HepG2 (cell line): ENCODE measurements around the gene SYMPK. TPM values are rescaled to one million over a fixed set of nuclear protein-coding genes. Genes with fewer than 3 reads are reported as not detected.

ENCODE experiments used
- AHR ChIP-seq: IDR thresholded peaks from 2 replicates; pipeline ENCODE4 v1.6.1; 2018; ENCODE audit warnings: missing genetic modification reagents, missing compliant biosample characterization
- ARID5B ChIP-seq: IDR thresholded peaks from 2 replicates; pipeline ENCODE4 v1.4.0; 2020; ENCODE audit warnings: mild to moderate bottlenecking, missing genetic modification reagents
- BHLHE40 ChIP-seq: IDR thresholded peaks from 2 replicates; pipeline ENCODE4 v1.6.1; 2011; ENCODE audit warnings: low read length, improper control_type of control experiment
- CEBPB ChIP-seq: IDR thresholded peaks from 2 replicates; pipeline ENCODE4 v1.6.1; 2011; ENCODE audit warnings: low read depth, low read length, improper control_type of control experiment, borderline replicate concordance
- CENPBD1 ChIP-seq: sonication (generic); formaldehyde crosslinking; IDR thresholded peaks from 2 replicates; pipeline ENCODE4 v1.8.0; 2022; ENCODE audit warnings: missing genetic modification reagents, low read depth, mild to moderate bottlenecking, borderline replicate concordance
- DDIT3 ChIP-seq: sonication (generic); formaldehyde crosslinking; IDR thresholded peaks from 2 replicates; pipeline ENCODE4 v1.4.0; 2020; ENCODE audit warnings: mild to moderate bottlenecking, missing genetic modification reagents
- ELF1 ChIP-seq: sonication (generic); formaldehyde crosslinking; IDR thresholded peaks from 2 replicates; pipeline ENCODE4 v1.4.0; 2020; ENCODE audit warnings: missing genetic modification reagents
- GFI1 ChIP-seq: sonication (generic); formaldehyde crosslinking; IDR thresholded peaks from 2 replicates; pipeline ENCODE4 v1.5.0; 2020; ENCODE audit warnings: missing genetic modification reagents, mild to moderate bottlenecking, borderline replicate concordance
- HMGA1 ChIP-seq: sonication (generic); formaldehyde crosslinking; conservative IDR thresholded peaks from 2 replicates; pipeline ENCODE4 v1.4.0; 2020; ENCODE audit warnings: missing genetic modification reagents
- KLF12 ChIP-seq: sonication (generic); formaldehyde crosslinking; IDR thresholded peaks from 2 replicates; pipeline ENCODE4 v1.4.0; 2020; ENCODE audit warnings: missing genetic modification reagents, borderline replicate concordance
- KLF9 ChIP-seq: IDR thresholded peaks from 2 replicates; pipeline ENCODE4 v1.6.1; 2016; ENCODE audit warnings: low read depth
- MEIS1 ChIP-seq: sonication (generic); formaldehyde crosslinking; IDR thresholded peaks from 2 replicates; pipeline ENCODE4 v1.9.0; 2021; ENCODE audit warnings: mild to moderate bottlenecking, missing genetic modification reagents, moderate library complexity, borderline replicate concordance
- NR1H2 ChIP-seq: sonication (generic); formaldehyde crosslinking; IDR thresholded peaks from 2 replicates; pipeline ENCODE4 v1.8.1; 2022; ENCODE audit warnings: low read depth, missing genetic modification reagents, borderline replicate concordance
- SMAD1 ChIP-seq: sonication (generic); formaldehyde crosslinking; IDR thresholded peaks from 2 replicates; pipeline ENCODE4 v1.4.0; 2020; ENCODE audit warnings: missing genetic modification reagents, low read depth, mild to moderate bottlenecking, borderline replicate concordance
- ZKSCAN1 ChIP-seq: fragments of 150-350 bp; IDR thresholded peaks from 2 replicates; pipeline ENCODE4 v1.6.1; 2014; ENCODE audit warnings: low read length
- ZNF10 ChIP-seq: sonication (generic); formaldehyde crosslinking; IDR thresholded peaks from 2 replicates; pipeline ENCODE4 v1.4.0; 2020; ENCODE audit warnings: mild to moderate bottlenecking, low read depth, missing genetic modification reagents, borderline replicate concordance
- ZNF232 ChIP-seq: sonication (generic); formaldehyde crosslinking; IDR thresholded peaks from 2 replicates; pipeline ENCODE4 v1.4.0; 2020; ENCODE audit warnings: missing genetic modification reagents, borderline replicate concordance
- ZNF33B ChIP-seq: sonication (generic); formaldehyde crosslinking; IDR thresholded peaks from 2 replicates; pipeline ENCODE4 v1.5.1; 2020; ENCODE audit warnings: mild to moderate bottlenecking, missing genetic modification reagents
- ZNF547 ChIP-seq: sonication (generic); formaldehyde crosslinking; IDR thresholded peaks from 2 replicates; pipeline ENCODE4 v1.5.1; 2020; ENCODE audit warnings: mild to moderate bottlenecking, missing genetic modification reagents
- ZNF569 ChIP-seq: sonication (generic); formaldehyde crosslinking; IDR thresholded peaks from 2 replicates; pipeline ENCODE4 v1.5.0; 2020; ENCODE audit warnings: mild to moderate bottlenecking, missing genetic modification reagents, moderate library complexity, borderline replicate concordance
- ZNF589 ChIP-seq: sonication (generic); formaldehyde crosslinking; conservative IDR thresholded peaks from 2 replicates; pipeline ENCODE4 v1.8.0; 2022; ENCODE audit warnings: mild to moderate bottlenecking, moderate library complexity, missing genetic modification reagents
- ZNF605 ChIP-seq: sonication (generic); formaldehyde crosslinking; IDR thresholded peaks from 2 replicates; pipeline ENCODE4 v1.8.0; 2022; ENCODE audit warnings: mild to moderate bottlenecking, missing genetic modification reagents
- ZNF674 ChIP-seq: sonication (generic); formaldehyde crosslinking; IDR thresholded peaks from 2 replicates; pipeline ENCODE4 v1.5.0; 2020; ENCODE audit warnings: low read depth, mild to moderate bottlenecking, missing genetic modification reagents
- ZNF761 ChIP-seq: sonication (generic); formaldehyde crosslinking; conservative IDR thresholded peaks from 2 replicates; pipeline ENCODE4 v1.4.0; 2020; ENCODE audit warnings: mild to moderate bottlenecking, missing genetic modification reagents
- ZNF792 ChIP-seq: IDR thresholded peaks from 2 replicates; pipeline ENCODE4 v1.6.1; 2016
- ZNF879 ChIP-seq: sonication (generic); formaldehyde crosslinking; IDR thresholded peaks from 2 replicates; pipeline ENCODE4 v1.8.1; 2023; ENCODE audit warnings: missing genetic modification reagents
- ZSCAN25 ChIP-seq: sonication (generic); formaldehyde crosslinking; IDR thresholded peaks from 2 replicates; pipeline ENCODE4 v1.8.0; 2022; ENCODE audit warnings: mild to moderate bottlenecking, missing genetic modification reagents
- polyA plus RNA-seq, 8 experiments: library from polyadenylated mRNA; depleted of rRNA in 3 of 8; stranded (reverse) in 7 of 8; unstranded in 1 of 8; fragments of >200 nt; fragmentation: Illumina TruSeq in 4 of 8; extraction: Trizol in 4 of 8; gene quantifications; 2 replicates each; pipeline versions ENCODE4 v1.2.1 to v1.2.3, GENCODE V29; 2011 to 2016; ENCODE audit warnings: low read depth in 4 of 8, missing spikeins in 1 of 8, mixed read lengths in 1 of 8; ENCODE audit not compliant: insufficient read depth in 1 of 8
- total RNA-seq, 5 experiments: library from RNA; depleted of rRNA; stranded (reverse); fragments of >200 nt; fragmentation: Illumina TruSeq; extraction: Trizol; gene quantifications; 2 replicates each; pipeline ENCODE4 v1.2.3, GENCODE V29; 2016; ENCODE audit warnings: low read depth in 1 of 5

Gene SYMPK
- total and polyA plus RNA-seq, 2 of the 13 experiments (the other 11 are each of a cell fraction or from before 2014, with no cell fraction given), result 21.9 to 55.7 TPM

GRCh38 chr19:45886427-45887199 is 23.7 kb upstream of the SYMPK start (continued):
- peak; percentile 16; the same call in 1 of the 2 replicates for TF ChIP-seq ZNF232 (CRISPR knock-in tag)
- TF ChIP-seq ZNF569, result no peak
- no peak for TF ChIP-seq NR1H2 (CRISPR knock-in tag)
- no peak for TF ChIP-seq ZNF547 (CRISPR knock-in tag)
- TF ChIP-seq ELF1, result peak; percentile 75
- peak; percentile 64; the same call in 1 of the 2 replicates for TF ChIP-seq ZNF605 (CRISPR knock-in tag)
- no peak for TF ChIP-seq DDIT3 (CRISPR knock-in tag)
- no peak for TF ChIP-seq CEBPB
- no peak for TF ChIP-seq ZNF879 (CRISPR knock-in tag)
- TF ChIP-seq KLF12 (CRISPR knock-in tag), result no peak
- TF ChIP-seq SMAD1 (CRISPR knock-in tag), result 0 out of 2 replicates have a peak, but pooled peaks have one; percentile 31
- no peak for TF ChIP-seq BHLHE40
- TF ChIP-seq ZSCAN25 (CRISPR knock-in tag), result no peak
- no peak for TF ChIP-seq ARID5B (CRISPR knock-in tag)
- TF ChIP-seq ZNF761 (CRISPR knock-in tag), result peak; percentile 63; the same call in 1 of the 2 replicates
- 0 out of 2 replicates have a peak, but pooled peaks have one; percentile 27 for TF ChIP-seq ZNF674 (CRISPR knock-in tag)
- no peak for TF ChIP-seq ZNF10 (CRISPR knock-in tag)
- no peak for TF ChIP-seq MEIS1 (CRISPR knock-in tag)
- no peak for TF ChIP-seq ZNF589 (CRISPR knock-in tag)
- 0 out of 2 replicates have a peak, but pooled peaks have one; percentile 19 for TF ChIP-seq ZNF792 (CRISPR knock-in tag)
- TF ChIP-seq AHR, result no peak
- TF ChIP-seq ZKSCAN1, result no peak
- no peak for TF ChIP-seq ZNF33B (CRISPR knock-in tag)
- no peak for TF ChIP-seq HMGA1 (CRISPR knock-in tag)
- TF ChIP-seq GFI1 (CRISPR knock-in tag), result peak; percentile 21; the same call in 1 of the 2 replicates
- no peak; the same call in 1 of the 2 replicates for TF ChIP-seq KLF9 (CRISPR knock-in tag)
- TF ChIP-seq CENPBD1 (CRISPR knock-in tag), result no peak
